ENCODE data around the gene IPO9.

IPO9 gene

DNA sequence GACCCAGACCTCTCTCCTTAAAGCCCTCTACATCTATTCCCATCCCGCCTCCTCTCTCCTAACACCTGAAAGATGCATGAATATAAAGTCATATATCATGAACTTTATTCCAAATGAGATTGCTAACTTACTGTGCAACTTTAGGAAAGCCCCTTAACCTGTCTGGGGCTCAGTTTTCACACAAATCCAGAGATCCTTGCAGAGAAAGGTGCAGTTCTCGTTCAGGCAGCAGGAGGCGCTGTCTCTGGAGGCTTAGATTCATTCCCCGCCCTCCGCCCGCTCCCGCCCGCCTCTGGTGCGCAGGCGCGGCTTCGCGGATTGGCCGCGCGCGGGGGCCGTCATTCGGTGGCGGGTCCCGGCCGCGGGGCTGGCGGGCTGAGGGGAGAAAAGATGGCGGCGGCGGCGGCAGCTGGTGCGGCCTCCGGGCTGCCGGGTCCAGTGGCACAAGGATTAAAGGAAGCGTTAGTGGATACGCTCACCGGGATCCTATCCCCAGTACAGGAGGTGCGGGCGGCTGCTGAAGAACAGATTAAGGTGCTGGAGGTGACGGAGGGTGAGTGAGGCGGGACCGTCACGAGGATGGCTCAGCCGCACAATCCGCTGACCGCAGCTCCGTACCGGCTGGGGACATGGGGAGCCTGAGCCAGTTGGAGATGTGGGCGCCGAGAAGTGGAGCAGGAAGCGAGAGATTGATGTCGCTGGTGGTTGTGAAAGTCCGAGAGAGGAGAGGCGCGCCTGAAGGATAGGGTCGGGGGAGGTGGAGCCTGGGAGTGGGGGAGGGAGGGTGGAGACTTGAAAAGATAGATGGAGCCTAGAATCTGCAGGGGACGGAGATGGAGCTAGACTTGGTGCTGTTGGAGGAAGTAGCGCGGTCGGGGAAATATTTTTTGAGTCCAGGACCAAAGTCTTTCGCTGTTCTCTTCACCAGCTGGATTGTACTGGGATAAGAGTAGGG lies at the start of gene IPO9:
TSS of gene IPO9 (plus strand) at position 338 of the 955 bp plus-strand sequence. CDS start at position 391, 53 bp downstream.
- Mint-ChIP-seq H3K4me1 (ENCODE audit: low read depth) (peaks cover 31% of the 10 kb centered on the region), H3K36me3 (ENCODE audit: low read depth) (peaks cover 12% of the 10 kb centered on the region), H3K27me3 (ENCODE audit: low read depth) (no peaks in the 10 kb centered on the region), H3K9me3 (no peaks in the 10 kb centered on the region), H3K27ac (peak within 1 kb of the TSS; percentile 91), H3K4me3 (peak within 1 kb of the TSS; percentile 94)
- peak; percentile 95 for DNase-seq (ENCODE audit: low spot score)

DNA sequence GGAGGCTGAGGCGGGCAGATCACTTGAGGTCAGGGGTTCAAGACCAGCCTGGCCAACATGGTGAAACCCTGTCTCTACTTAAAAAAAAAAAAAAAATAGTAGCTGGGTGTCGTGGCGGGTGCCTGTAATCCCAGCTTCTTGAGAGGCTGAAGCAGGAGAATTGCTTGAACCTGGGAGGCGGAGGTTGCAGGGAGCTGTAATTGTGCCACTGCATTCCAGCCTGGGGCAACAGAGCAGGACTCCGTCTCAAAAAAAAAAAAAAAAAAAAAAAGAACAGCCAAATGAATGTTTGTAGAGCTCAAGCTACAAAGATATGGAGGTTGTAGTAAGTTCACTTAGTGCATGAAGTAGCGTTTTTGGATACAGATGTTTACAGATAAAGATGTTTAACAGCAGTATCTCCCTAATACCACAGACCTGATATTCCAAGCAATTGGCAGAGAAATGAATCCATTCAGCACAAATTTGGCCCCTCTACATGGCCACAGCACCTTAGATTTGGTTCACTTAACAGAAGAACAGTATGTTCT lies 49.5 kb upstream of the IPO9 start:
- Mint-ChIP-seq H3K4me3 (no peak overlapping the region), H3K4me1 (ENCODE audit: low read depth) (no peaks in the 10 kb centered on the region)

DNA sequence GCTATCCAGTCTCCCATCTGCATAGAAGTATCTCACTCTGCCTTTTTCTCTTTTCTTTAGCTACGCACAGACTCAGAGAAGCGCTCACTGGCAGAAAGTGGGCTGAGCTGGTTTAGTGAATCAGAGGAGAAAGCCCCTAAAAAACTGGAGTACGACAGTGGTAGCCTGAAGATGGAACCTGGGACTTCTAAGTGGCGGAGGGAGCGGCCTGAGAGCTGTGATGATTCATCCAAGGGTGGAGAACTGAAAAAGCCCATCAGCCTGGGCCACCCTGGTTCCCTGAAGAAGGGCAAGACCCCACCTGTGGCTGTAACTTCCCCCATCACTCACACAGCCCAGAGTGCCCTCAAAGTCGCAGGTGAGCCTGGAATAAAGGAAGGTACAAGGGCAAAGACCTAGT lies 48.0 kb upstream of the IPO9 start:
- no peak for DNase-seq (ENCODE audit: low spot score)
- H3K27me3 Mint-ChIP-seq (ENCODE audit: low read depth), result peaks cover 12% of the 10 kb centered on the region
- no peak overlapping the region for H3K27ac Mint-ChIP-seq
- H3K4me3 Mint-ChIP-seq, result no peak overlapping the region
- no peaks in the 10 kb centered on the region for H3K4me1 Mint-ChIP-seq (ENCODE audit: low read depth)
- no peaks in the 10 kb centered on the region for H3K9me3 Mint-ChIP-seq
- H3K36me3 Mint-ChIP-seq (ENCODE audit: low read depth), result no peaks in the 10 kb centered on the region

More for the DNA sequence above, 49.5 kb upstream of the IPO9 start:
- no peak overlapping the region for H3K27ac Mint-ChIP-seq
- no peaks in the 10 kb centered on the region for H3K9me3 Mint-ChIP-seq
- no peak for DNase-seq (ENCODE audit: low spot score)
- no peaks in the 10 kb centered on the region for H3K36me3 Mint-ChIP-seq (ENCODE audit: low read depth)
- peaks cover 15% of the 10 kb centered on the region for H3K27me3 Mint-ChIP-seq (ENCODE audit: low read depth)

DNA sequence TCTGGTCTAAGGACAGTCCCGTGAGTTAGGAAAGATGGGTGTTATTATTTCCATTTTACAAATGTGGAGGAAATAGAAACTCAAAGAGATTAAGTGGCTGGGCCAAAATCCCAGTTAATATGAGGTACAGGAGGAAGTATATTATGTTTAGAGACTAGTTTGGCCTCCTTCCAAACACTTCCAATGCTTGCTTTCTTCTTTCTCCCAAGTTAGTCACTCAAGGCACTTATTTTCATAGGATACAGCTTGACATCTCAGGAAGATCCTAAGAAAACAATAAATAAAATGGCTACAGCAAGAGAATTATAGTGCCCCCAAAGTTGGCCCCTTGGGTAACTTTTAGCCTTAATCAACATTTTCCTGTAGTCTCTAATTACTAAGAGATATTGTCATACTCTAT lies 47.5 kb upstream of the IPO9 start:
- H3K36me3 Mint-ChIP-seq (ENCODE audit: low read depth), result no peaks in the 10 kb centered on the region
- H3K4me3 Mint-ChIP-seq, result no peak overlapping the region
- no peak for DNase-seq (ENCODE audit: low spot score)

DNA sequence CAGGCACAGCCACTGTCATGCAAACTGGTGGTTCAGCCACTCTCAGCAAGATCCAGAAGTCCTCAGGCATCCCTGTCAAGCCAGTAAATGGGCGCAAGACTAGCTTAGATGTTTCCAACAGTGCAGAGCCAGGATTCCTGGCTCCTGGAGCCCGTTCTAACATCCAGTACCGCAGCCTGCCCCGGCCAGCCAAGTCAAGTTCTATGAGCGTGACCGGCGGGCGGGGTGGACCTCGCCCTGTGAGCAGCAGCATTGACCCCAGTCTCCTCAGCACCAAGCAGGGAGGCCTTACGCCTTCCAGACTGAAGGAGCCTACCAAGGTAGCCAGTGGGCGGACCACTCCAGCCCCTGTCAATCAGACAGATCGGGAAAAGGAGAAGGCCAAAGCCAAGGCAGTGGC lies 46.6 kb upstream of the IPO9 start:
- H3K27ac Mint-ChIP-seq, result no peak overlapping the region
- DNase-seq (ENCODE audit: low spot score), result no peak
- H3K9me3 Mint-ChIP-seq, result no peaks in the 10 kb centered on the region
- no peak overlapping the region for H3K4me3 Mint-ChIP-seq
- no peaks in the 10 kb centered on the region for H3K4me1 Mint-ChIP-seq (ENCODE audit: low read depth)
- peaks cover 7% of the 10 kb centered on the region for H3K27me3 Mint-ChIP-seq (ENCODE audit: low read depth)
- no peaks in the 10 kb centered on the region for H3K36me3 Mint-ChIP-seq (ENCODE audit: low read depth)

More for the DNA sequence above, 47.5 kb upstream of the IPO9 start:
- Mint-ChIP-seq H3K4me1 (ENCODE audit: low read depth) (no peaks in the 10 kb centered on the region), H3K27ac (no peak overlapping the region), H3K9me3 (no peaks in the 10 kb centered on the region), H3K27me3 (ENCODE audit: low read depth) (peaks cover 12% of the 10 kb centered on the region)

DNA sequence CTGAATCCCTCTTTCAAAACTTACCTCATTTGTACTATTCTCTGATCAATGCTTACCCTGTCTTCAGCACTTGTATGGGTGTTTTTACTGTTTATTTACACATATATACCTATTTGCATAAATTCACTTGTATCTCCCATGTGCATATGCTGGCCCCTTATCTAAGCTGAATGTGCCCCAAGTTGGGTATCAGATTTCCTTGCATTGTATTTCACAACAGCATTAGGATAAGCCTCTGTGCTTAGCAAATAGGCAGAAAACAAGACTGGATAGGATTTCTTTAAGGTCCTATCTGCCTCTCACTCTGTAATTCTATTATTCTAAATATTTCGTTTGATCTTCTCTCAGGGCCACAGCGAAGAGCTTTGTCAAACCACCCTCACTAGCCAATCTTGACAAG lies 45.9 kb upstream of the IPO9 start:
- Mint-ChIP-seq H3K4me3 (no peak overlapping the region), H3K27me3 (ENCODE audit: low read depth) (peaks cover 6% of the 10 kb centered on the region), H3K9me3 (no peaks in the 10 kb centered on the region), H3K36me3 (ENCODE audit: low read depth) (no peaks in the 10 kb centered on the region), H3K27ac (no peak overlapping the region), H3K4me1 (ENCODE audit: low read depth) (no peaks in the 10 kb centered on the region)
- DNase-seq (ENCODE audit: low spot score), result no peak

DNA sequence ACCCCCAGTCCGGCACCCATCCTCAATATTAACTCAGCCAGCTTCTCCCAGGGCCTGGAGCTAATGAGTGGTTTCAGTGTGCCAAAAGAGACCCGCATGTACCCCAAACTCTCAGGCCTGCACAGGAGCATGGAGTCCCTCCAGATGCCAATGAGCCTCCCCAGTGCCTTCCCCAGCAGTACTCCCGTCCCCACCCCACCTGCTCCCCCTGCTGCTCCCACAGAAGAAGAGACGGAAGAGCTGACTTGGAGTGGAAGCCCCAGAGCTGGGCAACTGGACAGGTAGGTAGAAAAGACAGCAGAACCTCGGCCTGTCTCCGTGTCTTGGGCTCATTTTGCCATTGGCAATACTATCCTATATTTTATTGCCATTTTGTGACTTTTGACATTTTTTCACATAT lies 45.4 kb upstream of the IPO9 start:
- H3K9me3 Mint-ChIP-seq, result no peaks in the 10 kb centered on the region
- H3K4me3 Mint-ChIP-seq, result no peak overlapping the region
- peaks cover 4% of the 10 kb centered on the region for H3K27me3 Mint-ChIP-seq (ENCODE audit: low read depth)
- H3K4me1 Mint-ChIP-seq (ENCODE audit: low read depth), result no peaks in the 10 kb centered on the region
- DNase-seq (ENCODE audit: low spot score), result no peak
- H3K27ac Mint-ChIP-seq, result no peak overlapping the region
- H3K36me3 Mint-ChIP-seq (ENCODE audit: low read depth), result no peaks in the 10 kb centered on the region

DNA sequence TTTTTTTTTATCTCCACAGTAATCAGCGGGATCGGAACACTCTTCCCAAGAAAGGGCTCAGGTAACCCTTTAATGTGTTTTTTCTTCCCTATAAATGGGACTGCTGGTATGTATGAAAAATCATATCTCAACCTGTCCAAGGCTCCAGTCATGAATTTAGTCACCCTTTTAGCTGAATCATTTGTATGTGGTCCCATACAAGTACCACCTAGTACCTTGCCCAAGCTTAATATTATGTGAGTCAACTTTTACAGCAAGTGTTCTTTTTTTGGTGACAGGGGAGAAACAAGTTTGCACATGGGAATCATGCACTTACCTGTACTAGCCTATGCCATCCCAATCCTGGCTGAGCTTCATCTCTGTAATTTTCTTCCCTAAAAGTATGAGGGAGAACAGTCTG lies 43.7 kb upstream of the IPO9 start:
- H3K4me3 Mint-ChIP-seq, result no peak overlapping the region
- no peaks in the 10 kb centered on the region for H3K9me3 Mint-ChIP-seq
- no peaks in the 10 kb centered on the region for H3K4me1 Mint-ChIP-seq (ENCODE audit: low read depth)
- no peaks in the 10 kb centered on the region for H3K36me3 Mint-ChIP-seq (ENCODE audit: low read depth)
- no peaks in the 10 kb centered on the region for H3K27me3 Mint-ChIP-seq (ENCODE audit: low read depth)
- no peak overlapping the region for H3K27ac Mint-ChIP-seq
- no peak for DNase-seq (ENCODE audit: low spot score)

DNA sequence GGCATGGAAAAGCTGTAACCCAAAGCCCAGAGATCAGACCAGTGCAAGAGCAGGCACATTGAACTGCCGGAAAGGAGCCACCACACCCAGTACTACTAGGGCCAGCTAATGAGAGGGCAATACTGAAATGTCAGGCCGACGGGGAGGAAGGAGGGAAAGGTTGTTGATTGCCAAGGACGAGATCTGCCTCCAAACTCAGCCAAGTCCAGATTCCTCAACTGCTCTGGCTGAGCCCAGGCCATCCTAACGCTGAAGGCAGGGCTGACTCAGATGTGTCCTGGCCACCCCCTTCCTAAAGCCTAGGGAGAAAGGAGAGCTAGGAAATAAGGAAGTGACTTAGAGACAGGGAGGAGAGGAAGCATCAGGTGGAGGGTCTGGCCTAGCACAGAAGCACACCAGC lies 42.1 kb upstream of the IPO9 start:
- H3K27me3 Mint-ChIP-seq (ENCODE audit: low read depth), result no peaks in the 10 kb centered on the region
- H3K4me1 Mint-ChIP-seq (ENCODE audit: low read depth), result peaks cover 6% of the 10 kb centered on the region
- H3K9me3 Mint-ChIP-seq, result no peaks in the 10 kb centered on the region
- no peak overlapping the region for H3K4me3 Mint-ChIP-seq
- no peaks in the 10 kb centered on the region for H3K36me3 Mint-ChIP-seq (ENCODE audit: low read depth)
- no peak overlapping the region for H3K27ac Mint-ChIP-seq
- no peak for DNase-seq (ENCODE audit: low spot score)

DNA sequence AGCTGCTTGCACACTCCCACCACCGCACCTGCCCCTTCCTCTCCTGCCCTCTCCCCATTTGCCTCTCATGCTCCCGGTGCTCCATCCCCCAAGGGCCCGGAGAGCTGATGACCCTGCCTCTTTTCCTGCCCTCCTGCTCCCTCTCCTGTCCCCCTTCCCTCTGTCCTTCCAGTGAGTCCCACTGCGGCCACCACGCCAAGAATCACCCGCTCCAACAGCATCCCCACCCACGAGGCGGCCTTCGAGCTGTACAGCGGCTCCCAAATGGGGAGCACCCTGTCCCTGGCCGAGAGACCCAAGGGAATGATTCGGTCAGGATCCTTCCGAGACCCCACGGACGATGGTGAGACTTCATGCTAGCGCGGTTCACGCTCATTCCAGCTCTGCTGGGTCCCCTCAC lies 40.7 kb upstream of the IPO9 start:
- Mint-ChIP-seq H3K27ac (no peak overlapping the region), H3K9me3 (no peaks in the 10 kb centered on the region), H3K27me3 (ENCODE audit: low read depth) (no peaks in the 10 kb centered on the region), H3K4me3 (no peak overlapping the region), H3K4me1 (ENCODE audit: low read depth) (peaks cover 6% of the 10 kb centered on the region), H3K36me3 (ENCODE audit: low read depth) (no peaks in the 10 kb centered on the region)
- no peak for DNase-seq (ENCODE audit: low spot score)

DNA sequence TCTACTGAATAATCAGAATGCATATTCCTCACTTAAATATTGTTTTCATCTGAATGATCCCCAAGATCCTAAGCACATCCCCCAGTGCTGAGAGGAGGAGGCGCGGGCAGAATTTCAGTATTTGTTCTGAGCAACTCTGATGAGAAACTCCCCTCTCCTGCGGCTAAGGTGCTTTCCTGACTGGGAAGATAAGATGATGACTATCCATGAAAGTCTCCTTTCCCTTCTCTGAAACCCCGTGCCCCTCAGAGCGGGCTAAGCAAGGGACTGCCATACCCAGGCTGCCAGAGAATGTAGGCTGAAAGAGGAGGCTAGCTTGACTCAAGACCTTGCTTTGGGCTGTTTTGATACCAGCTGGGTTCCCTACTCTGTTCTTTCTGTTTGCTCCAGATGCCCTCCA lies 39.7 kb upstream of the IPO9 start:
- Mint-ChIP-seq H3K36me3 (ENCODE audit: low read depth) (no peaks in the 10 kb centered on the region), H3K4me1 (ENCODE audit: low read depth) (peaks cover 6% of the 10 kb centered on the region), H3K27ac (no peak overlapping the region), H3K27me3 (ENCODE audit: low read depth) (no peaks in the 10 kb centered on the region), H3K9me3 (no peaks in the 10 kb centered on the region), H3K4me3 (no peak overlapping the region)
- DNase-seq (ENCODE audit: low spot score), result no peak

DNA sequence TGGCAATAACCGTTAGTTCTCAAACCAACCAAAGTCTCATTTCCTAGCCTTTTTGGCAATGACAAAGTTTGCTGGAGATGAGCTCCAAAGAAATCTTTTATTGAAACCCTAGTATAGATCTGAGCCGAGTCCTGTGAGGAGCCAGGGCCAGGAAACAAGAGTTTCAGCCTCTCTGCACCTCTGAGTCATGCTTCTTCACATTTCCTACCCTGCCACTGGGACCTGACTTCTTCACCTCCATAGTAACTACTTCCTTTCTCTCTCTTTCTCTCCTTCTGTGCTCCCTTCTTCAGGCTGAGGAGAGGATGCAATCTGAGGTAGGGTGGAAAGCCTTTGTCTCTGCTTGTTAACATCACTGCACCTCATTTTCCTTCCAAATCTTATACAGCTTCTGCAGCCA lies 38.7 kb upstream of the IPO9 start:
- no peaks in the 10 kb centered on the region for H3K27me3 Mint-ChIP-seq (ENCODE audit: low read depth)
- no peak overlapping the region for H3K27ac Mint-ChIP-seq
- no peaks in the 10 kb centered on the region for H3K9me3 Mint-ChIP-seq
- peaks cover 6% of the 10 kb centered on the region for H3K4me1 Mint-ChIP-seq (ENCODE audit: low read depth)
- H3K36me3 Mint-ChIP-seq (ENCODE audit: low read depth), result no peaks in the 10 kb centered on the region
- no peak for DNase-seq (ENCODE audit: low spot score)
- H3K4me3 Mint-ChIP-seq, result no peak overlapping the region

DNA sequence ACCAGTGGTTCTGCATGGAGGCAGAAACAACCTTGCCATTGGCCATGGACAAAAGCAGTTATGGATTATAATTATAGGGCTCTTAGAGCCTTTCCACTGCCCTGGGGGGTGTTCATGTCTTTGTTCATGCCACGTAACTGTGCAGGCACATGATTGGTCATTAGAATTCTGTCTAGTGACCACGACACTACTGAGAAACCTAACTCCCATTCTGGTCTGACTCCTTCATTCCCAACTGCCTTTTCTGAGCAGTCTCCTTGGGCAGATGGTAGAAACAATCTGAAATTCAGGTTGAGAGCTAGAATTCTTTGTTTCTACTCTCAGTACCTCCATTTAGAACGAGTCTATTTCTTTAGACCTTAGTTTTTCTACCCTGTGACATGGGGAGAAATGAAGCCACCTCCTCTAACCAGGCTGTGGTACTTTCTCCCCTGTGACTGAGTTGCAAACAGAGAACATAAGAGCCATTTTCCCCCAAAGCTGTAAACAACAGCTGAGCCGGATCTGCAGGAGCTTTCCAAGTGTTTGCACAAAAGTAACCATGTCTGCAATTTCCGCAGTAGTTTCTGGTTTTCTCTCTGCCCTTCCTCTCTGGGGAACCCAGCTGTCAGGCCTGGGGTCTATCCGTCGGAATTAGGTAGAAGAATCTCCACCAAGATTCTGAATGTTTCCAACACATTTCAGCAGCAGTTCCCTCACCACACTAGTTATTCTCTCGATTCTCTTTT lies 37.7 kb upstream of the IPO9 start:
- no peaks in the 10 kb centered on the region for H3K27me3 Mint-ChIP-seq (ENCODE audit: low read depth)

DNA sequence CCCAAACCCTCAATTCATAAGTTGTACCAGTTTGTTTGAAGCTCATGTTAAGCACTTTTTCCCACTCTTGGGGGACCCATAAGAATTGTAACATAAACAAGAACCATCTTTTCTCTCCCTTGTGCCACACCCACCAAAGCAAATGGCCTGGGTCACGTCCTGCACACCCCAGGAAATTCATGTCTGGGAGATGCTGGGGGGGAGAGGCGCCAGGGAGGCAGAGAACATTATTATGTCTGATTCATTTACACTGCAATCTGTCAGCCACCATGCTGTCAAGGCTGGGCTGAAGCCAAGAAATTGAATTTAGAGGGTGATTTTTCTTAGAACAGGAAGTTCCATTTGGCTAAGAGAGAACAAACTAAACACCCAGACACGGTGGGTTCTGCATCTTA lies 37.2 kb upstream of the IPO9 start:
- no peak for DNase-seq (ENCODE audit: low spot score)
- Mint-ChIP-seq H3K36me3 (ENCODE audit: low read depth) (no peaks in the 10 kb centered on the region), H3K27ac (no peak overlapping the region), H3K4me1 (ENCODE audit: low read depth) (peaks cover 6% of the 10 kb centered on the region), H3K4me3 (no peak overlapping the region), H3K27me3 (ENCODE audit: low read depth) (no peaks in the 10 kb centered on the region), H3K9me3 (no peaks in the 10 kb centered on the region)

More for the DNA sequence above, 37.7 kb upstream of the IPO9 start:
- Mint-ChIP-seq H3K4me1 (ENCODE audit: low read depth) (peaks cover 6% of the 10 kb centered on the region), H3K9me3 (no peaks in the 10 kb centered on the region), H3K4me3 (no peak overlapping the region), H3K36me3 (ENCODE audit: low read depth) (no peaks in the 10 kb centered on the region), H3K27ac (no peak overlapping the region)
- no peak for DNase-seq (ENCODE audit: low spot score)

All from T-helper 2 cell treated with Interferon-gamma antibody and Interleukin-4, amounts not matched to agents 5 μg/mL and 100 μg/mL, for 36 hours (primary cell).